PFSK-1 (cell line): ENCODE data around the gene HIP1R.

Experiments
- SIN3A ChIP-seq: IDR thresholded peaks from 2 replicates; pipeline ENCODE4 v1.6.1; 2012; ENCODE audit warnings: mild to moderate bottlenecking, low read length, moderate library complexity, borderline replicate concordance; ENCODE audit not compliant: insufficient read depth
- TAF1 ChIP-seq: IDR thresholded peaks from 2 replicates; pipeline ENCODE4 v1.6.1; 2012; ENCODE audit warnings: low read length, control low read depth, borderline replicate concordance; ENCODE audit not compliant: insufficient read depth
- TF ChIP-seq, protein P1 (sequence below), 2 experiments: IDR thresholded peaks; 2 replicates each; pipeline versions ENCODE4 v1.6.1 to v1.8.0; 2011 to 2012; ENCODE audit warnings: low read depth in 2 of 2, low read length in 2 of 2, control low read depth in 1 of 2, inconsistent platforms in 1 of 2, mild to moderate bottlenecking in 1 of 2, moderate library complexity in 1 of 2; ENCODE audit not compliant: insufficient read depth in 1 of 2

DNA sequence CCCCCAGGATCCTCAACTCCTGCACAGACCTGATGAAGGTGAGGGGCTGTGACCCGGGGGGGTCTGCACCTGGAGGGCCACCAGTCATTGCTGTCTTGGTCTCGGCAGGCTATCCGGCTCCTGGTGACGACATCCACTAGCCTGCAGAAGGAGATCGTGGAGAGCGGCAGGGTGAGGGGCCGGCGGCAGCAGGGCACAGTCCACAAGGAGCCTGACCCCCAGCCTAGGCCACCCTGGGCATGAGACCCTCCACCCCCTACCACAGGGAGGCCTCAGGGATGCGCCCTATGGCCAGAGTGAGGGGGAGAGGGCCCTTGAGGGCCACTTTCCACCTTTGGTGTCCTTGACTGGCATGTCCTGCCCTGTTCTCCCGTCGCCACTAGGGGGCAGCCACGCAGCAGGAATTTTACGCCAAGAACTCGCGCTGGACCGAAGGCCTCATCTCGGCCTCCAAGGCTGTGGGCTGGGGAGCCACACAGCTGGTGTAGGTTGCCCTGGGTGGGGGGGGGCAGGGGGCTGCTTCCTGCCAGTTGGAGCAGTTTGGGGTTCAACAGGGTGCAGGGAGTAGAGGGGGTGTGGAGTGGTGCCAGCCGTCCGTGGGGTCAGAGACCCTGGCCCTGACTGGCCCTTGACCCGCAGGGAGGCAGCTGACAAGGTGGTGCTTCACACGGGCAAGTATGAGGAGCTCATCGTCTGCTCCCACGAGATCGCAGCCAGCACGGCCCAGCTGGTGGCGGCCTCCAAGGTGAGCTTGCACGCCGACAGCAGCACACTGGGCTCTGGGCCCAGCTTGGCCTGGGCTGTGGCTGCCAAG, 25.0 kb downstream of the HIP1R start:
- TF ChIP-seq, protein P1, sequence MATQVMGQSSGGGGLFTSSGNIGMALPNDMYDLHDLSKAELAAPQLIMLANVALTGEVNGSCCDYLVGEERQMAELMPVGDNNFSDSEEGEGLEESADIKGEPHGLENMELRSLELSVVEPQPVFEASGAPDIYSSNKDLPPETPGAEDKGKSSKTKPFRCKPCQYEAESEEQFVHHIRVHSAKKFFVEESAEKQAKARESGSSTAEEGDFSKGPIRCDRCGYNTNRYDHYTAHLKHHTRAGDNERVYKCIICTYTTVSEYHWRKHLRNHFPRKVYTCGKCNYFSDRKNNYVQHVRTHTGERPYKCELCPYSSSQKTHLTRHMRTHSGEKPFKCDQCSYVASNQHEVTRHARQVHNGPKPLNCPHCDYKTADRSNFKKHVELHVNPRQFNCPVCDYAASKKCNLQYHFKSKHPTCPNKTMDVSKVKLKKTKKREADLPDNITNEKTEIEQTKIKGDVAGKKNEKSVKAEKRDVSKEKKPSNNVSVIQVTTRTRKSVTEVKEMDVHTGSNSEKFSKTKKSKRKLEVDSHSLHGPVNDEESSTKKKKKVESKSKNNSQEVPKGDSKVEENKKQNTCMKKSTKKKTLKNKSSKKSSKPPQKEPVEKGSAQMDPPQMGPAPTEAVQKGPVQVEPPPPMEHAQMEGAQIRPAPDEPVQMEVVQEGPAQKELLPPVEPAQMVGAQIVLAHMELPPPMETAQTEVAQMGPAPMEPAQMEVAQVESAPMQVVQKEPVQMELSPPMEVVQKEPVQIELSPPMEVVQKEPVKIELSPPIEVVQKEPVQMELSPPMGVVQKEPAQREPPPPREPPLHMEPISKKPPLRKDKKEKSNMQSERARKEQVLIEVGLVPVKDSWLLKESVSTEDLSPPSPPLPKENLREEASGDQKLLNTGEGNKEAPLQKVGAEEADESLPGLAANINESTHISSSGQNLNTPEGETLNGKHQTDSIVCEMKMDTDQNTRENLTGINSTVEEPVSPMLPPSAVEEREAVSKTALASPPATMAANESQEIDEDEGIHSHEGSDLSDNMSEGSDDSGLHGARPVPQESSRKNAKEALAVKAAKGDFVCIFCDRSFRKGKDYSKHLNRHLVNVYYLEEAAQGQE (IDR thresholded peaks at IDR 0.05; ENCODE audit: insufficient read depth in 1 of 2, low read depth in 2 of 2, low read length in 2 of 2), result no peak
- TF ChIP-seq SIN3A (no peak), TAF1 (no peak)
